SH-SY5Y (cell line): ENCODE measurements around the gene ZMAT1.

Experiments used
- GATA2 ChIP-seq: IDR thresholded peaks from 2 replicates; pipeline ENCODE4 v1.6.1; 2011; ENCODE audit warnings: mild to moderate bottlenecking, low read depth, low read length
- GATA3 ChIP-seq: IDR thresholded peaks from 2 replicates; pipeline ENCODE4 v1.6.1; 2011; ENCODE audit warnings: low read depth, mild to moderate bottlenecking, low read length, moderate library complexity

GRCh38 chrX:101931488-101932248 lies at the start of gene ZMAT1:
- TF ChIP-seq GATA2 (no peak), GATA3 (no peak)
